ENCODE measurements around the gene MLYCD. TPM values are rescaled to one million over a fixed set of nuclear protein-coding genes. Genes with fewer than 3 reads are reported as not detected.
"Not testable (repeated sequence)": the region's sequence is repeated elsewhere in the genome, so short reads cannot be mapped to it uniquely, and the experiment has no call there.

The MLYCD gene
- total RNA-seq, 1 donor from 2014 or later, result 10.8 TPM

DNA sequence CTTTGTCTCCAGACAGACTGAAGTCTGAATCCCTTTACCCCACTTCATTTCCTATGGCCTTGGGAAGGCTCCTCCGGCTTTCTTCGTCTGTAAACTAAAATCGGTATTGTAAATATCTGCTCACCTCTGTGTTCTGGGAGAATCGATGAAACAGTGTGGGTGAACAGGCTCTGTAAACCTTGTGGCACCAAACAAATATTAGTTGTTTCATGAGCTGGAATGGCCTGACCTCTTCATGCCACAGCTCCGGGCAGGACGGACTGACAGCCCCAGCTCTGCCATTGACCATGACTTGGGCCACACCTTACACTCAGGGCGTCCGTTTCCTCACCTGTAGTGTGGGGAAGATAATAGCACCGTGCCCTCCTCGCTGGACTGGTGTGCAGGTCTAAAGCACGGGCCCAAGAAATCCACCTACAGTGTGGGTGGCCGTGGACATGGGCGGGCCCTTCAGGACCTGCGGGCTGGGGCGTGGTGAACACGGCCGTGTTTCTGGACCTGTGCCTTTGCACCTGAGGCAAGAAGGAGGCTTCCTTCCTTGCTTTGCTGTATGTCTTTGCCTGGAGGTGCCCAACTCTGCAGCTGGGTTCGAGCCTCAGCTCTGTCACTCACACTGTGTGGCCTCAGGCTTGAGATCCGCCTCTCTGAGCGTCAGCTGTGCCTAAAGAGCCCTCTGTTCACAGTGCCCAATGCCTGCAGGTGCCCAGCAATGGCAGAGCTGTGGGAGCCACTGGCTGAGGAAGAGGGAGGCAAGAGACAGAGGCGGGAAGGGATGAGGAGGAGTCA is 48.1 kb downstream of the MLYCD start:
- Mint-ChIP-seq H3K27ac (no peak overlapping the region), H3K36me3 (ENCODE audit: low read depth) (no peaks in the 10 kb centered on the region), H3K4me1 (no peaks in the 10 kb centered on the region), H3K9me3 (no peaks in the 10 kb centered on the region), H3K4me3 (no peak overlapping the region), H3K27me3 (no peaks in the 10 kb centered on the region)
- ATAC-seq (ENCODE audit: low read depth) (no peak), DNase-seq (no peak)
- POLR2A ChIA-PET, result interaction anchor here (1.0 kb wide), 1 partner anchor 130 kb away, joined by 3 read pairs; no protein-coding TSS in a partner anchor
- intact Hi-C loops (cut with micrococcal nuclease), result no loop called here
- CTCF ChIA-PET, result no interaction called here
- TF ChIP-seq, protein P1, sequence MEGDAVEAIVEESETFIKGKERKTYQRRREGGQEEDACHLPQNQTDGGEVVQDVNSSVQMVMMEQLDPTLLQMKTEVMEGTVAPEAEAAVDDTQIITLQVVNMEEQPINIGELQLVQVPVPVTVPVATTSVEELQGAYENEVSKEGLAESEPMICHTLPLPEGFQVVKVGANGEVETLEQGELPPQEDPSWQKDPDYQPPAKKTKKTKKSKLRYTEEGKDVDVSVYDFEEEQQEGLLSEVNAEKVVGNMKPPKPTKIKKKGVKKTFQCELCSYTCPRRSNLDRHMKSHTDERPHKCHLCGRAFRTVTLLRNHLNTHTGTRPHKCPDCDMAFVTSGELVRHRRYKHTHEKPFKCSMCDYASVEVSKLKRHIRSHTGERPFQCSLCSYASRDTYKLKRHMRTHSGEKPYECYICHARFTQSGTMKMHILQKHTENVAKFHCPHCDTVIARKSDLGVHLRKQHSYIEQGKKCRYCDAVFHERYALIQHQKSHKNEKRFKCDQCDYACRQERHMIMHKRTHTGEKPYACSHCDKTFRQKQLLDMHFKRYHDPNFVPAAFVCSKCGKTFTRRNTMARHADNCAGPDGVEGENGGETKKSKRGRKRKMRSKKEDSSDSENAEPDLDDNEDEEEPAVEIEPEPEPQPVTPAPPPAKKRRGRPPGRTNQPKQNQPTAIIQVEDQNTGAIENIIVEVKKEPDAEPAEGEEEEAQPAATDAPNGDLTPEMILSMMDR (IDR thresholded peaks at IDR 0.05), result no peak

DNA sequence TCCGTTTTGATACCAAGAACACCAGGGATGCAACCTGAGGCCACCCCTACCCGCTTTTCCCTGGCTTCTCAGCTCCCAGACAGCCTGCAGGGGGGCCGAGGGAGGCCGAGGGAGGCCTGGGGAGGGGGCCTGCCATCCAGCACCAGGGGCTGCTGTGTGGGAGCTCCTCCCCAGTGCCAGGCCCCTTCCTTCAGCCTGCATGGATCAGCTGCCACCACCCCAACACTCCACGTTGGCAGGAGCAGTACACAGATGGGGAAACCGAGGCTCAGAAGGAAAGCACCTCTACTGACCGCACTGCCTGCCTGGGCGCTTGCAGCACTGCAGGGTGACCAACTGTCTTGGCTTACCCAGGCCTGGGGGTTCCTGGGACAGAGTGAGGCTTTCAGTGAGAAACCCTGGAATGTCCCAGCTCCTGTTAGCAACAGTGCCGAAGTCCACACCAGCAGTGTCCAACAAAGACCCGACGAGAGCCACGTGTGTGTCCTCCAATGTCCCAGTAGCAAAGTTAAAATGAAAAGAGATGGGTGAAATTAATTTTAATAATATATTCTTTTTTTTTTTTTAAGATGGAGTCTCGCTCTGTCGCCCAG is 48.8 kb downstream of the MLYCD start:
- TF ChIP-seq, protein P1 (IDR thresholded peaks at IDR 0.05), result no peak
- ATAC-seq (ENCODE audit: low read depth) (no peak), DNase-seq (no peak)
- H3K4me1 Mint-ChIP-seq, result no peaks in the 10 kb centered on the region
- H3K4me3 Mint-ChIP-seq, result no peak overlapping the region
- H3K27me3 Mint-ChIP-seq, result no peaks in the 10 kb centered on the region
- ChIA-PET POLR2A (interaction anchor here (1.0 kb wide), 1 partner anchor 130 kb away, joined by 3 read pairs; no protein-coding TSS in a partner anchor), CTCF (no interaction called here)
- no peak overlapping the region for H3K27ac Mint-ChIP-seq
- H3K9me3 Mint-ChIP-seq, result no peaks in the 10 kb centered on the region
- intact Hi-C loops (cut with micrococcal nuclease), result no loop called here
- no peaks in the 10 kb centered on the region for H3K36me3 Mint-ChIP-seq (ENCODE audit: low read depth)

DNA sequence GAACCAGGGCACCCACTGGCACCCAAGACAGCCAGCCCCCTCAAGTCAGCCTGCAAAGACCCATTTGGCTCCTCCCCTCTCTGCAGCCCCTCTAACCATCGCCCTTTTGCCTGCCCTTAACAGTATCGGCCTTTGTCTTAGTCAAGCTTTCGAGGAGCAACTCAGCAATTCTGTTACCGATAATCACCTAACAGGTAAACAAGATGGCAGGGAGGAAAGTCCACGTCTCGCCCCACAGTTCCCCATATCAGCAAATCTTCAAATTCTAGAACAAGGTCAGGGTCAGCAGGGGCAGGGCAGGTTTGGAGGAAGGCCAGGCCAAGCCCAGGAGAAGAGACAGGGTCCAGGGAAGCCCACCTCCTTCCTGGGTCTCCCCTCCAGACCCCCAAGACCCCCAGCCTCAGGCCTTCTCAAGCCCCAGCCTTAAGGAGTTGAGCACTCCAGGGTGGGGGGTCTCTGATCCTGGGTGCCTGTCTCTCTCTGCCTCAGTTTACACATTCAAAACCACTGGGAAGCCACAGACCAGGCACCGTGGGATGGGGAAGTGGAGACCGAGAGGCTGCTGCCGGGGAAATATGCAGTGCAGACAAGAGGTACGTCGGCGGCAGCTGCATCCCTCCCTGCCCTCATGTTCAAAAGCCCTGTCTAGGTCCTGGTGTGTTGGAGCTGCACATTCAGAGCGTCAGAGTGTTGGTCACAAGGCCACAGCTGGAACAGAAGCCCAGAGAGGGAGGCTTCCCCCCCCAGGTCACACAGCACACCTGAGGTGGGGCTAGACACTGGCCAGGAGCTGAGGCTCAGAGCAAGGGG is 50.2 kb downstream of the MLYCD start:
- Mint-ChIP-seq H3K36me3 (ENCODE audit: low read depth) (no peaks in the 10 kb centered on the region), H3K9me3 (no peaks in the 10 kb centered on the region), H3K4me1 (peaks cover 8% of the 10 kb centered on the region), H3K27me3 (peaks cover 3% of the 10 kb centered on the region), H3K4me3 (no peak overlapping the region), H3K27ac (no peak overlapping the region)
- ChIA-PET POLR2A (no interaction called here), CTCF (no interaction called here)
- ATAC-seq (ENCODE audit: low read depth), result no peak
- intact Hi-C loops (cut with micrococcal nuclease), result no loop called here
- TF ChIP-seq, protein P1 (IDR thresholded peaks at IDR 0.05), result no peak
- DNase-seq, result no peak

DNA sequence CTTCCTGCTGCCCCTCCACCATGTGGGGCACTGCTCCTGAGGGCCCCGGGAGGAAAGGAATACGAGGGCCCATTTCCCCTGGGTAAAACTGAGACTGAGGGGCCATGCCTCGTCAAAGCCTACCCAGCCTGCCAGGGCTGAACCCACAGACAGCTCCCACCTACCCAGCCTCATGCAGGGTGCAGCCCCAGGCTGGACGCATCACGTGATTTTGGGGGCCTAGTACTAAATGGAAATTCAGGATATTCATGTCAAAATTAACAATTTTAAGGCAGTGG is 50.7 kb downstream of the MLYCD start:
- H3K4me3 Mint-ChIP-seq, result no peak overlapping the region
- H3K4me1 Mint-ChIP-seq, result peaks cover 8% of the 10 kb centered on the region
- peaks cover 8% of the 10 kb centered on the region for H3K27me3 Mint-ChIP-seq
- DNase-seq (no peak), ATAC-seq (ENCODE audit: low read depth) (no peak)
- no peaks in the 10 kb centered on the region for H3K36me3 Mint-ChIP-seq (ENCODE audit: low read depth)
- CTCF ChIA-PET, result no interaction called here
- no peak overlapping the region for H3K27ac Mint-ChIP-seq
- TF ChIP-seq, protein P1 (IDR thresholded peaks at IDR 0.05), result no peak
- intact Hi-C loops (cut with micrococcal nuclease), result no loop called here
- POLR2A ChIA-PET, result no interaction called here
- H3K9me3 Mint-ChIP-seq, result no peaks in the 10 kb centered on the region

DNA sequence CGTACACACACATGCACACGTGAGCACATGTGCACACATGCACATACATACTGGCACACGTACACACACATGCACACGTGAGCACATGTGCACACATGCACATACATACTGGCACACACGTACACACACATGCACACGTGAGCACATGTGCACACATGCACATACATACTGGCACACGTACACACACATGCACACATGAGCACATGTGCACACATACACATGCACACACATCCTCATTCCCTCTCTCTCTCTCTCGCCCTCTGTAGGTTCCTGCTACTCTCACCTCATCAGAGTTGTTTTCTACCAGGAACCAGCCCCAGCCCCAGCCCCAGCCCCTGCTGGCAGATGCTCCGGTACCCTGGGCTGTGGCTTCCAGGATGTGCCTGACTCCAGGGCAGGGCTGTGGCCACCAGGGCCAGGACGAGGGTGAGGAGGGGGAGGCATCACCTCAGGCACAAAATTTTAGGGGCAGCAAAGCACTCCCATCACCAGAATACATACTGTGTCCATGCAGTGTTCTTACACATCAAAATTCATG is 52.0 kb downstream of the MLYCD start:
- H3K27ac Mint-ChIP-seq; POLR2A ChIA-PET; H3K9me3 Mint-ChIP-seq; intact Hi-C loops (cut with micrococcal nuclease); H3K36me3 Mint-ChIP-seq (ENCODE audit: low read depth); H3K4me1 Mint-ChIP-seq; DNase-seq; ATAC-seq (ENCODE audit: low read depth); CTCF ChIA-PET; H3K4me3 Mint-ChIP-seq: not testable (repeated sequence)
- H3K27me3 Mint-ChIP-seq, result peaks cover 17% of the 10 kb centered on the region

Data from activated B cell treated with CpG ODN at 0.5 μM for 24 hours (primary cell).